ENCODE data around the gene DOCK2.

GRCh38 chr5:170104299-170104698 is 467.2 kb downstream of the DOCK2 start:
- no peak for TF ChIP-seq EZH2 (IDR thresholded peaks at IDR 0.05; ENCODE audit: low read length, unreplicated experiment)
- TF ChIP-seq EZH2phosphoT487 (IDR thresholded peaks at IDR 0.05; ENCODE audit: borderline replicate concordance, low read length), result no peak

Measured in PC-3 (cell line).